ENCODE results near the gene RPS3.
"Not testable (repeated sequence)": the region's sequence is repeated elsewhere in the genome, so short reads cannot be mapped to it uniquely, and the experiment has no call there.

DNA sequence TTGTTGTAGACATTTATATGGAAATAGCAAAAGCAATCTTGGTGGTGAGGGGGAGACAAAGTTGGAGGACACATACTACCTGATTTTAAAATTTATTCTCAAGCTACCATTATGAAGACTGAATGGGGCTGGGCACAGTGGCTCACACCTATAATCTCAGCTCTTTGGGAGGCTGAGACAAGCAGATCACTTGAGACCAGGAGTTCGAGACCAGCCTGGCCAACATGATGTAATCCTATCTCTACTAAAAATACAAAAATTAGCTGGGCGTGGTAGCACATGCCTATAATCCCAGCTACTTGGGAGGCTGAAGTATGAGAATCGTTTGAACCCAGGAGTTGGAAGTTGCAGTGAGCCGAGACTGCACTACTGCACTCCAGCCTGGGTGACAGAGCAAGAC is 37.0 kb upstream of the RPS3 start:
- not testable (repeated sequence) for TF ChIP-seq CTCF, POLR2A (IDR thresholded peaks at IDR 0.05)

Data from esophagus squamous epithelium (tissue), 4 donors.